ENCODE data around the gene CYB561.

DNA sequence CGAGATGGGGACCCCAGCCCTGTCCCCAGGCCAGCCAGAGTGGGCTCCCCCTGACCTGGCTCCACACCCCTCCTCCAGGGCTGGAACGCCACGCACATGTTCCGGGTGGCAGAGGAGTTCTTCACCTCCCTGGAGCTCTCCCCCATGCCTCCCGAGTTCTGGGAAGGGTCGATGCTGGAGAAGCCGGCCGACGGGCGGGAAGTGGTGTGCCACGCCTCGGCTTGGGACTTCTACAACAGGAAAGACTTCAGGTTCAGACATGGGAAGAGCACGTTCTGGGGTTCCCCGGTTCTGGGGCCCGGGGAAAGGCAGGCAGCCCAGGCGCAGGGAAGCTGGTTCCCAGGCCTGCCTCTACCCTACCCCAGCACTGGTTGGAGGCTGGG is 35.4 kb upstream of the CYB561 start:
- TF ChIP-seq, protein P1, sequence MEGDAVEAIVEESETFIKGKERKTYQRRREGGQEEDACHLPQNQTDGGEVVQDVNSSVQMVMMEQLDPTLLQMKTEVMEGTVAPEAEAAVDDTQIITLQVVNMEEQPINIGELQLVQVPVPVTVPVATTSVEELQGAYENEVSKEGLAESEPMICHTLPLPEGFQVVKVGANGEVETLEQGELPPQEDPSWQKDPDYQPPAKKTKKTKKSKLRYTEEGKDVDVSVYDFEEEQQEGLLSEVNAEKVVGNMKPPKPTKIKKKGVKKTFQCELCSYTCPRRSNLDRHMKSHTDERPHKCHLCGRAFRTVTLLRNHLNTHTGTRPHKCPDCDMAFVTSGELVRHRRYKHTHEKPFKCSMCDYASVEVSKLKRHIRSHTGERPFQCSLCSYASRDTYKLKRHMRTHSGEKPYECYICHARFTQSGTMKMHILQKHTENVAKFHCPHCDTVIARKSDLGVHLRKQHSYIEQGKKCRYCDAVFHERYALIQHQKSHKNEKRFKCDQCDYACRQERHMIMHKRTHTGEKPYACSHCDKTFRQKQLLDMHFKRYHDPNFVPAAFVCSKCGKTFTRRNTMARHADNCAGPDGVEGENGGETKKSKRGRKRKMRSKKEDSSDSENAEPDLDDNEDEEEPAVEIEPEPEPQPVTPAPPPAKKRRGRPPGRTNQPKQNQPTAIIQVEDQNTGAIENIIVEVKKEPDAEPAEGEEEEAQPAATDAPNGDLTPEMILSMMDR (conservative IDR thresholded peaks at IDR 0.05; ENCODE audit: low read depth, low read length), result no peak
- TF ChIP-seq EZH2 (IDR thresholded peaks at IDR 0.05; ENCODE audit: low read length, unreplicated experiment) (no peak), EZH2phosphoT487 (IDR thresholded peaks at IDR 0.05; ENCODE audit: borderline replicate concordance, low read length) (no peak)
